Measurements from ENCODE around the gene XAF1.
"Not testable (repeated sequence)": the region's sequence is repeated elsewhere in the genome, so short reads cannot be mapped to it uniquely, and the experiment has no call there.

XAF1 gene

GRCh38 chr17:6755731-6756184, at the start of gene XAF1:
TSS of gene XAF1 (plus strand) at chr17:6756046. CDS start at chr17:6756079, 33 bp downstream.
- DNase-seq = no peak

- DNase-seq = no peak
Measured at GRCh38 chr17:6706499-6706898, 49.3 kb upstream of the XAF1 start.

GRCh38 chr17:6706996-6707395, 48.9 kb upstream of the XAF1 start:
- DNase-seq = no peak

- DNase-seq = no peak
Measured at GRCh38 chr17:6708357-6708961, 47.4 kb upstream of the XAF1 start.

- no peak for DNase-seq
Measured at GRCh38 chr17:6710317-6710716, 45.5 kb upstream of the XAF1 start.

GRCh38 chr17:6711081-6711674, 44.7 kb upstream of the XAF1 start:
- DNase-seq = no peak

- no peak for DNase-seq
Measured at GRCh38 chr17:6711681-6712057, 44.2 kb upstream of the XAF1 start.

- no peak for DNase-seq
Measured at GRCh38 chr17:6712058-6712853, 43.6 kb upstream of the XAF1 start.

GRCh38 chr17:6712854-6713129, 43.1 kb upstream of the XAF1 start:
- no peak for DNase-seq

- DNase-seq = no peak
Measured at GRCh38 chr17:6713130-6713917, 42.5 kb upstream of the XAF1 start, which contains the start of gene SLC13A5. TSS of gene SLC13A5 (minus strand) at chr17:6713369. CDS start at chr17:6713333, 36 bp downstream.

- no peak for DNase-seq
Measured at GRCh38 chr17:6713918-6714271, 42.0 kb upstream of the XAF1 start.

- DNase-seq = no peak
Measured at GRCh38 chr17:6714315-6714874, 41.5 kb upstream of the XAF1 start.

GRCh38 chr17:6716736-6717135, 39.1 kb upstream of the XAF1 start:
- DNase-seq = no peak

GRCh38 chr17:6721744-6722143, 34.1 kb upstream of the XAF1 start:
- no peak for DNase-seq

- no peak for DNase-seq
Measured at GRCh38 chr17:6724009-6724408, 31.8 kb upstream of the XAF1 start.

- no peak for DNase-seq
Measured at GRCh38 chr17:6729531-6729930, 26.3 kb upstream of the XAF1 start.

GRCh38 chr17:6746665-6747064, 9.2 kb upstream of the XAF1 start:
- not testable (repeated sequence) for DNase-seq

- no peak for DNase-seq
Measured at GRCh38 chr17:6748617-6749016, 7.2 kb upstream of the XAF1 start.

- DNase-seq = no peak
Measured at GRCh38 chr17:6749519-6749918, 6.3 kb upstream of the XAF1 start.

- DNase-seq = peak; percentile 55
Measured at GRCh38 chr17:6752068-6752909, 3.6 kb upstream of the XAF1 start.

- DNase-seq = no peak
Measured at GRCh38 chr17:6753006-6753445, 2.8 kb upstream of the XAF1 start.

GRCh38 chr17:6753546-6753945, 2.3 kb upstream of the XAF1 start:
- no peak for DNase-seq

All from SIG-M5 (cell line).